Measurements from ENCODE around the gene IGFBP2. TPM values are rescaled to one million over a fixed set of nuclear protein-coding genes. Genes with fewer than 3 reads are reported as not detected.

Gene IGFBP2
- total and polyA plus RNA-seq, 12 donors, result 26.0 to 361 (median 109) TPM

GRCh38 chr2:216689397-216689796 lies 56.2 kb downstream of the IGFBP2 start:
- Histone ChIP-seq H3K4me1 (peaks cover 10 to 83% (median 59%) of the 10 kb centered on the region in 9 donors), H3K4me3 (no peak overlapping the region), H3K27me3 (peaks cover 0 to 67% (median 0%) of the 10 kb centered on the region in 7 donors), H3K9me3 (no peaks in the 10 kb centered on the region), H3K36me3 (peaks cover 0 to 36% (median 0%) of the 10 kb centered on the region in 9 donors), H3K27ac (peak overlapping the region in 8 of 10 donors; percentile 2 to 70 (median 50))
- intact Hi-C loops (cut with DNase I), result loop anchor here in 4 of 10 donors (5.0 to 10.0 kb wide), 5 partner anchors 475 to 1068 kb away; no protein-coding TSS in a partner anchor
- TF ChIP-seq CTCF (IDR thresholded peaks at IDR 0.05), result no peak
- ATAC-seq (no peak), DNase-seq (no peak)
- 79 to 87% methylated on average over 3 of the region's 3 CpGs for WGBS, 2 donors

- intact Hi-C loops (cut with DNase I), result loop anchor here in 6 of 10 donors (5.0 to 10.0 kb wide), 8 partner anchors 84 to 1024 kb away; no protein-coding TSS in a partner anchor
- TF ChIP-seq CTCF (IDR thresholded peaks at IDR 0.05), result no peak
- no peak for DNase-seq
- WGBS, 2 donors, result 38 to 44% methylated on average over 6 of the region's 6 CpGs
- Histone ChIP-seq H3K36me3 (peaks cover 0 to 36% (median 0%) of the 10 kb centered on the region in 9 donors), H3K27me3 (peaks cover 0 to 77% (median 0%) of the 10 kb centered on the region in 7 donors), H3K4me3 (peak overlapping the region in 4 of 10 donors; percentile 6 to 71 (median 12)), H3K27ac (peak overlapping the region in 6 of 10 donors; percentile 16 to 95 (median 87)), H3K9me3 (no peaks in the 10 kb centered on the region), H3K4me1 (peaks cover 11 to 83% (median 62%) of the 10 kb centered on the region in 9 donors)
- no peak for ATAC-seq
These were observed 57.2 kb downstream of the IGFBP2 start for GRCh38 chr2:216690456-216690852.

GRCh38 chr2:216690853-216691741 lies 57.9 kb downstream of the IGFBP2 start:
- peak; percentile 54 to 80 (median 71) for ATAC-seq

More at GRCh38 chr2:216690853-216691741, 57.9 kb downstream of the IGFBP2 start:
- Histone ChIP-seq H3K36me3 (peaks cover 0 to 31% (median 0%) of the 10 kb centered on the region in 9 donors), H3K27me3 (peaks cover 0 to 84% (median 0%) of the 10 kb centered on the region in 7 donors), H3K27ac (peak overlapping the region; percentile 34 to 95 (median 80)), H3K9me3 (no peaks in the 10 kb centered on the region), H3K4me1 (peaks cover 11 to 83% (median 62%) of the 10 kb centered on the region in 9 donors), H3K4me3 (peak overlapping the region in 9 of 10 donors; percentile 27 to 74 (median 71))
- intact Hi-C loops (cut with DNase I), result loop anchor here in 6 of 10 donors (5.0 to 10.0 kb wide), 8 partner anchors 84 to 1024 kb away; no protein-coding TSS in a partner anchor
- 7 to 10% methylated on average over 22 to 23 of the region's 23 CpGs for WGBS, 2 donors
- no peak for TF ChIP-seq CTCF (IDR thresholded peaks at IDR 0.05)
- peak; percentile 85 to 93 for DNase-seq
